Upper lobe of left lung (tissue), 4 donors: ENCODE data around the gene JMJD4.

Experiments used
- CTCF ChIP-seq, 6 experiments: fragments of 450-650 bp in 4 of 6; fragments of 200-600 bp in 2 of 6; sonication (generic) in 2 of 6; IDR thresholded peaks; one replicate each; pipeline ENCODE4 v1.5.1; 2016 to 2019; ENCODE audit warnings: antibody characterized with exemption in 6 of 6
- POLR2A ChIP-seq, 4 donors: fragments of 450-650 bp; IDR thresholded peaks; one replicate each; pipeline ENCODE4 v1.5.1; 2016 to 2017; ENCODE audit warnings: antibody characterized with exemption in 4 of 4, mild to moderate bottlenecking in 2 of 4

- TF ChIP-seq CTCF (IDR thresholded peaks at IDR 0.05) (no peak), POLR2A (IDR thresholded peaks at IDR 0.05) (no peak)
These were observed 19.1 kb upstream of the JMJD4 start for GRCh38 chr1:227753999-227754711.
